AG08396 (cell line): ENCODE results near the gene GLRX2.
"Not testable (repeated sequence)": the region's sequence is repeated elsewhere in the genome, so short reads cannot be mapped to it uniquely, and the experiment has no call there.

Experiments
- DNase-seq: peaks from one replicate; pipeline ENCODE4 v3.0.0; 2012; ENCODE audit warnings: low spot score, mixed read lengths

Gene GLRX2

GRCh38 chr1:193062698-193063463, 42.3 kb downstream of the GLRX2 start:
- DNase-seq = no peak

GRCh38 chr1:193060938-193061337, 44.3 kb downstream of the GLRX2 start:
- DNase-seq = peak; percentile 22

GRCh38 chr1:193060406-193060805, 44.8 kb downstream of the GLRX2 start:
- DNase-seq = no peak

- no peak for DNase-seq
Observed at GRCh38 chr1:193060115-193060403, 45.2 kb downstream of the GLRX2 start.

GRCh38 chr1:193059282-193060114, 45.7 kb downstream of the GLRX2 start, which contains the start of the genes RO60 and UCHL5:
Gene RO60 (plus strand): TSS chr1:193059612. CDS start chr1:193069055, 9,443 bp downstream.
Gene UCHL5 (minus strand): TSS chr1:193059360. CDS start chr1:193059260, 100 bp downstream.
- DNase-seq = peak; percentile 92

GRCh38 chr1:193058529-193059281, 46.5 kb downstream of the GLRX2 start:
- peak; percentile 5 for DNase-seq

- DNase-seq = no peak
Observed at GRCh38 chr1:193054169-193054675, 51.0 kb downstream of the GLRX2 start.

- DNase-seq = not testable (repeated sequence)
Observed at GRCh38 chr1:193048913-193049312, 56.3 kb downstream of the GLRX2 start.
